Measurements from ENCODE around the gene PPP2R2D.

- TF ChIP-seq CTCF (conservative IDR thresholded peaks at IDR 0.05) (no peak), EZH2 (IDR thresholded peaks at IDR 0.05; ENCODE audit: low read depth) (no peak)
These were observed 9.1 kb downstream of the PPP2R2D start for GRCh38 chr10:131909929-131910328.

Data from PC-9 (cell line).